Endothelial cell of umbilical vein (primary cell): ENCODE results near the gene NEMF. TPM values are rescaled to one million over a fixed set of nuclear protein-coding genes. Genes with fewer than 3 reads are reported as not detected.

Experiments used
- BruUV-seq: library from RNA; stranded (reverse); fragments of 400-500 nt; replicated peaks from 2 replicates; lab custom pipeline; 2021; lab: Mats Ljungman, UMichigan
- CTCF ChIA-PET: fragments of 300-600, 350-600 bp; sonication (Branson Sonifier 250); formaldehyde crosslinking; loops from one replicate; lab custom pipeline; 2021; ENCODE audit warnings: antibody characterized with exemption, inconsistent platforms; lab: Charles Lee
- POLR2A ChIA-PET: fragments of 300-600, 350-600 bp; sonication (Branson Sonifier 250); formaldehyde crosslinking; loops from one replicate; lab custom pipeline; 2021; ENCODE audit warnings: antibody characterized with exemption, inconsistent platforms; lab: Charles Lee
- DNase-seq: peaks from one replicate; pipeline ENCODE4 v3.0.0-alpha.2; 2011; ENCODE audit warnings: low read depth, low spot score
- FAIRE-seq: peaks from 2 replicates; lab custom pipeline; 2011; peaks lifted over from hg19 to GRCh38; lab: Jason Lieb, UNC
- H2AFZ ChIP-seq: 2 replicates; pipeline ENCODE4 v1.6.0; 2012; ENCODE audit warnings: low read depth, low read length, control low read depth, inconsistent platforms
- H3K27ac ChIP-seq: 2 replicates; pipeline ENCODE4 v1.5.1; 2011; ENCODE audit warnings: low read depth, mild to moderate bottlenecking, control low read depth, low read length, moderate library complexity; ENCODE audit not compliant: insufficient read depth
- H3K27me3 ChIP-seq, 2 experiments: 2 replicates each; pipeline versions ENCODE4 v1.6.0 to v1.6.1; 2011; ENCODE audit warnings: low read length in 2 of 2, mixed read lengths in 1 of 2; ENCODE audit not compliant: control insufficient read depth in 2 of 2, insufficient read depth in 2 of 2
- H3K36me3 ChIP-seq, 2 experiments: 2 replicates in 1 of 2; 3 replicates in 1 of 2; pipeline ENCODE4 v1.5.1; 2011; ENCODE audit warnings: low read length in 2 of 2, mild to moderate bottlenecking in 1 of 2, moderate library complexity in 1 of 2; ENCODE audit not compliant: control insufficient read depth in 2 of 2, insufficient read depth in 2 of 2; ENCODE audit errors: extremely low read depth in 1 of 2
- H3K4me1 ChIP-seq: 3 replicates; pipeline ENCODE4 v1.5.1; 2011; ENCODE audit warnings: mild to moderate bottlenecking, low read length; ENCODE audit not compliant: control insufficient read depth, insufficient read depth; ENCODE audit errors: extremely low read depth
- H3K4me2 ChIP-seq: 2 replicates; pipeline ENCODE4 v1.6.1; 2011; ENCODE audit warnings: low read length, control low read depth, mixed read lengths; ENCODE audit not compliant: insufficient read depth
- H3K4me3 ChIP-seq, 3 experiments: fragments of 200-600 bp in 1 of 3; sonication (generic), shearing (Covaris generic) in 1 of 3; replicated peaks in 1 of 3; 2 replicates each; pipeline ENCODE4 v1.5.1; 2011 to 2016; ENCODE audit warnings: control low read depth in 3 of 3, low read length in 3 of 3, mild to moderate bottlenecking in 2 of 3, inconsistent platforms in 1 of 3, low read depth in 1 of 3, moderate library complexity in 1 of 3; ENCODE audit not compliant: insufficient read depth in 1 of 3
- H3K79me2 ChIP-seq: 2 replicates; pipeline ENCODE4 v1.6.0; 2012; ENCODE audit warnings: low read length, inconsistent platforms; ENCODE audit not compliant: control insufficient read depth, insufficient read depth
- H3K9ac ChIP-seq: replicated peaks from 2 replicates; pipeline ENCODE3; 2011; ENCODE audit warnings: low read length, control low read depth; ENCODE audit not compliant: insufficient read depth; ENCODE audit errors: extremely low read depth
- H3K9me1 ChIP-seq: replicated peaks from 3 replicates; pipeline ENCODE4 v1.6.0; 2011; ENCODE audit warnings: mild to moderate bottlenecking, low read length; ENCODE audit not compliant: control insufficient read depth, insufficient read depth; ENCODE audit errors: extremely low read depth
- H3K9me3 ChIP-seq: replicated peaks from 2 replicates; pipeline ENCODE4 v1.5.1; 2012; ENCODE audit warnings: low read length, inconsistent platforms; ENCODE audit not compliant: control insufficient read depth, insufficient read depth
- H4K20me1 ChIP-seq: replicated peaks from 2 replicates; pipeline ENCODE3; 2011; ENCODE audit warnings: mild to moderate bottlenecking, low read length; ENCODE audit not compliant: control insufficient read depth, insufficient read depth; ENCODE audit errors: extremely low read depth
- CTCF ChIP-seq, 2 donors: IDR thresholded peaks; 1 replicate in 1 of 2; 2 replicates in 1 of 2; pipeline ENCODE4 v1.5.1; 2011; ENCODE audit warnings: low read length in 2 of 2, mild to moderate bottlenecking in 2 of 2, moderate library complexity in 2 of 2, control low read depth in 1 of 2, inconsistent platforms in 1 of 2, low read depth in 1 of 2; ENCODE audit not compliant: insufficient read depth in 1 of 2; ENCODE audit errors: extremely low read depth in 1 of 2
- EZH2 ChIP-seq: IDR thresholded peaks from 2 replicates; pipeline ENCODE4 v1.6.1; 2012; ENCODE audit warnings: borderline replicate concordance, low read depth, mild to moderate bottlenecking, moderate library complexity, low read length, inconsistent platforms; ENCODE audit not compliant: severe bottlenecking
- FOS ChIP-seq: IDR thresholded peaks from 2 replicates; pipeline ENCODE4 v1.6.1; 2011; ENCODE audit warnings: mild to moderate bottlenecking, low read length, moderate library complexity, borderline replicate concordance; ENCODE audit not compliant: insufficient read depth
- GATA2 ChIP-seq: IDR thresholded peaks from 2 replicates; pipeline ENCODE4 v1.7.0; 2011; ENCODE audit warnings: low read depth, mild to moderate bottlenecking, moderate library complexity, mixed read lengths, low read length; ENCODE audit not compliant: insufficient read length, insufficient read depth
- JUN ChIP-seq: IDR thresholded peaks from 2 replicates; pipeline ENCODE4 v1.6.1; 2011; ENCODE audit warnings: borderline replicate concordance, low read depth; ENCODE audit not compliant: insufficient read length, insufficient read depth
- MYC ChIP-seq: IDR thresholded peaks from one replicate; pipeline ENCODE4 v1.6.1; 2011; ENCODE audit warnings: mild to moderate bottlenecking, low read depth, low read length
- POLR2A ChIP-seq: IDR thresholded peaks from 2 replicates; pipeline ENCODE4 v1.6.1; 2012; ENCODE audit warnings: low read depth, mild to moderate bottlenecking, control low read depth, low read length
- POLR2AphosphoS5 ChIP-seq: IDR thresholded peaks from 2 replicates; pipeline ENCODE4 v1.6.1; 2012; ENCODE audit warnings: low read depth, mild to moderate bottlenecking, control low read depth, low read length, moderate library complexity; ENCODE audit not compliant: insufficient read depth
- dilution Hi-C: fragments of 300-500 bp; cut with MboI; formaldehyde crosslinking; loops from one replicate; pipeline ENCODE4 v1.15.0; 2019; ENCODE audit warnings: low sequenced_read_pairs; ENCODE audit not compliant: extremely low pct_ligation_motif_present
- intact Hi-C: fragments of 100-400 bp; cut with micrococcal nuclease; formaldehyde crosslinking; loops from one replicate; pipeline ENCODE4 v1.10.0; 2022
- polyA plus RNA-seq, 4 experiments: library from polyadenylated mRNA; depleted of rRNA in 3 of 4; stranded (reverse) in 3 of 4; unstranded in 1 of 4; fragments of >200 nt; gene quantifications; 2 replicates each; pipeline versions ENCODE4 v1.2.1 to v1.2.3, GENCODE V29; 2011 to 2012; ENCODE audit warnings: missing spikeins in 1 of 4
- total RNA-seq: library from RNA; stranded (reverse); gene quantifications from 2 replicates; pipeline ENCODE4 v1.2.3, GENCODE V29; 2021
- TF ChIP-seq, protein P1 (sequence below): IDR thresholded peaks from 2 replicates; pipeline ENCODE4 v1.6.1; 2011; ENCODE audit not compliant: insufficient read depth, insufficient read length

The NEMF gene
- total and polyA plus RNA-seq, 2 donors (not counting 3 experiments of a cell fraction or from before 2014, with no cell fraction given), result 12.2 to 71.4 TPM

GRCh38 chr14:49767571-49768300 lies 84.9 kb downstream of the NEMF start, which contains the start of gene KLHDC2:
KLHDC2 (plus strand) TSS chr14:49768153; CDS start chr14:49768469, 316 bp downstream.
- Histone ChIP-seq H3K4me3 (peak within 1 kb of the TSS; percentile 68 to 86 (median 75)), H4K20me1 (no peaks in the 10 kb centered on the region), H3K36me3 (no peaks in the 10 kb centered on the region), H3K27me3 (no peaks in the 10 kb centered on the region), H3K4me1 (peaks cover 16% of the 10 kb centered on the region), H3K9ac (peak within 1 kb of the TSS; percentile 91), H3K27ac (peak within 1 kb of the TSS; percentile 86), H3K4me2 (peak within 1 kb of the TSS; percentile 98), H2AFZ (peak within 1 kb of the TSS; percentile 93), H3K9me1 (no peaks in the 10 kb centered on the region), H3K9me3 (no peaks in the 10 kb centered on the region), H3K79me2 (peaks cover 10% of the 10 kb centered on the region)
- FAIRE-seq (peak; percentile 83), DNase-seq (peak; percentile 88)
- ChIA-PET CTCF (interaction anchor here (0.6 to 3.6 kb wide), 11 partner anchors 16 to 308 kb away, joined by 3 to 49 read pairs (median 4); partner anchors contain the start of genes DNAAF2, MGAT2, NEMF and POLE2), POLR2A (interaction anchor here (0.6 to 2.2 kb wide), 6 partner anchors 36 to 972 kb away, joined by 3 to 12 read pairs (median 3); partner anchors contain the start of genes KLHDC1 and RPS29)
- intact Hi-C loops (loop anchor here (1.0 to 5.0 kb wide), 4 partner anchors 75 to 765 kb away; partner anchors contain the start of genes KLHDC1, MAP4K5 and RPS29), dilution Hi-C loops (no loop called here)
- BruUV-seq, result TSS peak; percentile 77
- TF ChIP-seq FOS (no peak), MYC (no peak), POLR2AphosphoS5 (peak; percentile 93), POLR2A (peak; percentile 81), CTCF (IDR thresholded peaks at IDR 0.05; ENCODE audit: extremely low read depth in 1 of 2, insufficient read depth in 1 of 2, low read depth in 1 of 2, low read length in 2 of 2) (peak in 1 of 2 donors; percentile 34), EZH2 (no peak), JUN (no peak), GATA2 (no peak)
- TF ChIP-seq, protein P1, sequence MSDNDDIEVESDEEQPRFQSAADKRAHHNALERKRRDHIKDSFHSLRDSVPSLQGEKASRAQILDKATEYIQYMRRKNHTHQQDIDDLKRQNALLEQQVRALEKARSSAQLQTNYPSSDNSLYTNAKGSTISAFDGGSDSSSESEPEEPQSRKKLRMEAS, result no peak
